HL-60/S4 treated with phorbol 12-myristate 13-acetate at 8.2 ng/mL for 4 days and 3 days (cell line): ENCODE data around the gene USP34.
"Not testable (repeated sequence)": the region's sequence is repeated elsewhere in the genome, so short reads cannot be mapped to it uniquely, and the experiment has no call there.

Source experiments
- in situ Hi-C: fragments of 300-500 bp; cut with MboI; formaldehyde crosslinking; loops from 2 replicates; pipeline ENCODE4 v1.15.0; 2022; ENCODE audit warnings: low sequenced_read_pairs

The USP34 gene

GRCh38 chr2:61432990-61433389 is 37.9 kb downstream of the USP34 start:
- in situ Hi-C loops: no loop called here

DNA sequence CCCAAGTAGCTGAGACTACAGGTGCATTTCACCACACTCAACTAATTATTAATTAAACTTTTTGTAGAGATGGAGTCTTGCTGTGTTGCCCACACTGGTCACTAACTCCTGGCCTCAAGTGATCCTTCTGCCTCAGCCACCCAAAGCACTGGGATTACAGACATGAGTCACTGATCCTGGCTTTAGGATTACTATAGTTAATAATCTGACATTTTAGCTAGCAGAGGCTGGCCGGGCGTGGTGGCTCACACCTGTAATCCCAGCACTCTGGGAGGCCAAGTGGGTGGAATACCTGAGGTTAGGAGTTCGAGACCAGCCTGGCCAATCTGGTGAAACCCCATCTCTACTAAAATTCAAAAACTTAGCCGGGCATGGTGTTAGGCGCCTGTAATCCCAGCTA is 39.5 kb downstream of the USP34 start:
- in situ Hi-C loops: no loop called here

GRCh38 chr2:61426267-61426897 is 44.5 kb downstream of the USP34 start:
- in situ Hi-C loops: no loop called here

- in situ Hi-C loops: no loop called here
Observed at GRCh38 chr2:61425605-61426155, 45.2 kb downstream of the USP34 start.

GRCh38 chr2:61423714-61424113 is 47.2 kb downstream of the USP34 start:
- in situ Hi-C loops: no loop called here

DNA sequence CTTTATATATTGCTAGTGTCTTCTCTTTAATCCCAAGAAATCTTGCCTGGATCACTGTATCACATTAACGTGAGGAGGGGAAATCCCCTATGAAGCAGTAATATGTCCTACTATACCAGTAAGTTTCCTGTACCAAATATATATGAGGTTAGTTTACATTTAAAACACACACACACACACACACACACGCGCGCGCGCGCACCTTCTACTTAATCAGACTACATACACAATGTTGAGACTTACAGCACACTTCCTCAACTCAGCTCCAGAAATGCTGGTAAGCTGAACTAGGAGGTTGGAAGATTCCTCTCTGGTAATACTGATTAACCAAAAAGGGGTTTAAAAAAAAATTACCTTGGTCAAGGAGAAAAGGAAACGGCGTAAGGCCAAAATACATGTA is 49.3 kb downstream of the USP34 start:
- in situ Hi-C loops: no loop called here

DNA sequence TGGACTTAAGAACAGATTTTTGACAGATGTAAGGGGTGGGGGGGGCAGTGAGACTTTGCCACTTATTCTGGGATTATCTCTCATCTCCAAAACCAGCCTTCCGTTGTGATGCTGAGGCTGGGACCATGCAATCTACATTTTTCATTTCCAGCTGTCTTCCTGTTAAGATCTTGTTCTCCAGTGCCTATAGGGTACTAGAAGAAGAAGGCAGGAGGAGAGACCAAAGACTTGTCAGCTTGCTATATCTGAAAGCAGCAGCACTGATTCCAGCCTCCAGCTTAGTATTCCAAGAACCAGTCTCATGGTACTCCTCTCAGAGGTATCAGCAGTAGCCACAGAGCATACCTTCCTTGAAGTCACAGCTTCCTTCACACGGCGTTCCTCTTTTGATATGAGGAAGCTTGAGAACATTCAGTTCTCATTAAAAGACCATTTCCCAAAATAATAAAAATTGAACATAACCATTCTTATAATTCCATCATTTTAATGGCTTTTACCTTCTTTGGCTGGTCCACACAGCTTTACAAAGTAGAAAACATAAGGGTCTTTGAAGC is 49.8 kb downstream of the USP34 start:
- in situ Hi-C loops: no loop called here

GRCh38 chr2:61419570-61419969 is 51.3 kb downstream of the USP34 start:
- in situ Hi-C loops: no loop called here

DNA sequence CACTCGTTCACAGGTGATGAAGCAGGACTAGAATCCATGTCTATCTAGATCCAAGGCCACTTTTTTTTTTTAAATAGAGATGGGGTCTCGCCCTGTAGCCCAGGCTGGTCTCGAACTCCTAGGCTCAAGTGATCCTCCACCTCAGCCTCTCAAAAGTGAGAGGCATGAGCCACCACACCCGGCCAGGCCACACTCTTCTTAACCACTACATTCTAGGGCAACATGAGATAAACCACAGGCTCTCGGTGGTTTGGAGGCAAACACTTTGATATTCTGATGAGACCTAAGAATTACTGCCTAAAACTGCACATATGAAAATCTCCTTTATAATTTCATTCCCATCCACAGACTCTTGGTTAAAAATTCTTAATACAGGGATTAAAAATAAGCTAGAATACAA is 51.8 kb downstream of the USP34 start:
- in situ Hi-C loops: no loop called here

GRCh38 chr2:61416871-61417645 is 53.8 kb downstream of the USP34 start:
- in situ Hi-C loops: no loop called here

DNA sequence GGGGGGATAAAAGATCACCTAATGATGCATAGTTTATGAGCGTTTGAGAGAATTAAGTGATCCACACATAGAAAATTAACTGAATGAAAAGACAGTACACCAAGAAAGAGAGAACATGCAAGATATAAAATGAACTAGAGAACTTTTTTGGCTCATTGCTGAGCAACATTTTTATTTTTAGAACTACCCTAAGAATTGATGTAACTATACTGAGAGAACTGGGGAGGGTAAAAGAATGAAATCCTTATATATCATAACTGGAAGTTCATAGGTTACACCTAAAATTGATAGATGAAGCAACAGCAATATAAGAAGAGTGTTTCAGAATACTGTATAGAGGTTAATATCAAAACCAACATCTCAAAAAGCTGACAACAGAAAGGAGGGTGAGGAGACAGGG is 55.6 kb downstream of the USP34 start:
- in situ Hi-C loops: no loop called here

DNA sequence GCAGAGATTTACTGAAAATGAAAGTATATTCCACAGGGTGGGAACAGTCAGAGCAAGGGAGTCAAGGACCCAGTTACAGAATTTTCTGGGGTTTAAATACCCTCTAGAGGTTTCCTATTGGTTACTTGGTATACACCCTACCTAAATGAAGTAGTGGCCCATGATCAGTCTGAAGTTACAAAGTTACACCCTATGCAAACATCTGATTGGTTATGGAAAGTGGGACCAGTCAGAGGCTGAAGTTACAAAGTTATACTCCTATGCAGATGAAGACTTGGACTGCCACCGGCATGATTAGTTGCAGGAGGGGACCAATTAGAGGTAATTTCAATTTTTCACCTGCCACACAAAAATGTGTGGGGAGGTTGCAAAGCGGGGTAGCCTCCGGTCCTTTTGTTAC is 56.2 kb downstream of the USP34 start:
- in situ Hi-C loops: no loop called here

DNA sequence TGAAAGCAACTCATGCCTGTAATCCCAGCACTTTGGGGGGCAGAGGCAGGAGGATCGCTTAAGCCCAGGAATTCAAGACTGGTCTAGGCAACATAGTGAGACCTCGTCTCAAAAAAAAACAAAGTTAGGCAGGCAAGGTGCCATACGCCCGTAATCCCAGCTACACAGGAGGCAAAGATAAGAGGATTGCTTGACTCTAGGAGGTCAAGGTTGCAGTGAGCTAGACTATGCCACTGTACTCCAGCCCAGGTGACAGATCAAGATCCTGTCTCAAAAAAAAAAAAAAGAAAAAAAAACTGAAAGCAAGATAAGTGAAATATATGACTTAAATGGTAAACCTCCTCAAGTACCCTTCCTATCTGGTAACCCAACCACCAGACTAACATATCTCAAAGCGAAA is 59.8 kb downstream of the USP34 start:
- in situ Hi-C loops: no loop called here

GRCh38 chr2:61410185-61410584 is 60.7 kb downstream of the USP34 start:
- in situ Hi-C loops: no loop called here

- in situ Hi-C loops: no loop called here
Observed at GRCh38 chr2:61405813-61406212, 65.1 kb downstream of the USP34 start.

GRCh38 chr2:61404438-61404837 is 66.4 kb downstream of the USP34 start:
- in situ Hi-C loops: no loop called here

GRCh38 chr2:61398413-61398812 is 72.5 kb downstream of the USP34 start:
- in situ Hi-C loops: no loop called here

DNA sequence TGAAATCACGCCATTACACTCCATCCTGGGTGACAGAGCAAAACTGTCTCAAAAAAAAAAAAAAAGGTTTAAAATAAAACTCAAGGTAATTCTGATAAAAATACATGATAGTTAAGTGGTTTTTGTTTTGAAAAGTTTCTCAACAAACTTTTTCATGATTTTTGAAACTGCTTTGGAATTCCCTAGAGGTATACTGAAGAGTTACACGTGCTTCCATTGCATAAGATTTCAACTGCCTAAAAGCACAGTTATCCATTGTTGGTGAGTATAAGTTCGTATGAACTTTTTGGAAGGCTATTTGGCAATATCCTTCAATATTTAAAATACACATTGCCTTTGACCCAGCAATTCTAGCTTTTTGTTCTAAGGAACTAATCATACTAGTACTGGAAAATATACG is 74.9 kb downstream of the USP34 start:
- in situ Hi-C loops: no loop called here

DNA sequence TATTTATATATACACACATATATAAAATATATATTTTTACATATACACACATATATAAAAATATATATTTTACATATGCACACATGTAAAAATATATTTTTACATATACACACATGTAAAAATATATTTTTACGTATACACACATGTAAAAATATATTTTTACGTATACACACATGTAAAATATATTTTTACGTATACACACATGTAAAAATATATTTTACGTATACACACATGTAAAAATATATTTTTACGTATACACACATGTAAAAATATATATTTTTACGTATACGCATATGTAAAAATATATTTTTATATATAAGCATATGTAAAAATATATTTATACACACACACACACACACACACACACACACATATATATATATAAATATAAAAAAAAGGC is 83.3 kb downstream of the USP34 start:
- in situ Hi-C loops: not testable (repeated sequence)

DNA sequence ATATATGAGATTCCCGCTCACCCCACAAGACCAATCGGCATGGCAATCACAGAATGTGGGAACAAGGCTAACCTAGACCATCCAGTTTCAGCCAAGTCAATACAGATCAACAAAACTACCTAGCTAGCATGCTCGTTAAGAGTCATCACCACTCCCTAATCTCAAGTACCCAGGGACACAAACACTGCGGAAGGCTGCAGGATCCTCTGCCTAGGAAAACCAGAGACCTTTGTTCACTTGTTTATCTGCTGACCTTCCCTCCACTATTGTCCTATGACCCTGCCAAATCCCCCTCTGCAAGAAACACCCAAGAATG is 90.0 kb downstream of the USP34 start:
- in situ Hi-C loops: not testable (repeated sequence)

DNA sequence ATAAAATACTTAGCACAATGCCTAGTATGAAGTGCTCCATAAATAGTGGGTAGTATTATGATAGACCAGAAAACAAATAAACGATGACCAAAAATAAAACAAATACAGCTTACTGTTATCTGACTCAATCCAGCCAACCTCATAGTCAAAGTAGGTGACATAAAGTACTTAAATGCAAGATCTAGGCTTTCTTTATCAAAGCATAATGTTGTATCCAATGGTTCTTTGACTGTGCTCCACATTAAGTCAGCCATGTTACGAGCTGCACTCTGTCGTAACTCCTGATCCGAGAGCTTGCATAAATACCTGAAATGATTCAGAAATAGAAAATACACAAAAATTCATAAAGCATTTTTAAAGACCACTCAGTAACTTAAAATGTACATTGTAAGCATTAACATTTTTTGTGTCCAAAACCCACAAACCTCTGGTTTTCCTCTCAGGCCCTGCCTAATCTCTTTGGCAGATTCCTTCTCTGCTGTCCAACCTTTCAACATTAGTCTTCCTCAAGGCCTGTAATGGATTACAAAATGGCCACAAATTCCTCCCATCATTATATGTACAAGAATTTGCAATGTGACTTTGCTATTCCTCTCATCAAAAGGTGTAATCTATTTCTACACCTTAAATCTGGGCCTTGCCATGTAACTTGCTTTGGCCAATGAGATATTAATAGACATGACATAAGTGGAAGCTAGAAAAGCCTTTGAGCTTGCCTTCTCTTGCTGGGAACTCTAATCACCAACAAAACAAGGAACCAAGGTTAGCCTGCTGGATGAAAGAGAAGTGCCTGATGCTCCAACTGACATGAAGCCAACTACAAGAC is 90.6 kb downstream of the USP34 start:
- in situ Hi-C loops: no loop called here
